HG03460 (cell line): ENCODE results near the gene CHAF1A.

Source experiments
- ATAC-seq: cut with Tn5 transposase; IDR thresholded peaks from one replicate; pipeline ENCODE4 v1.9.1; 2021; ENCODE audit not compliant: unreplicated experiment

CHAF1A gene, protein sequence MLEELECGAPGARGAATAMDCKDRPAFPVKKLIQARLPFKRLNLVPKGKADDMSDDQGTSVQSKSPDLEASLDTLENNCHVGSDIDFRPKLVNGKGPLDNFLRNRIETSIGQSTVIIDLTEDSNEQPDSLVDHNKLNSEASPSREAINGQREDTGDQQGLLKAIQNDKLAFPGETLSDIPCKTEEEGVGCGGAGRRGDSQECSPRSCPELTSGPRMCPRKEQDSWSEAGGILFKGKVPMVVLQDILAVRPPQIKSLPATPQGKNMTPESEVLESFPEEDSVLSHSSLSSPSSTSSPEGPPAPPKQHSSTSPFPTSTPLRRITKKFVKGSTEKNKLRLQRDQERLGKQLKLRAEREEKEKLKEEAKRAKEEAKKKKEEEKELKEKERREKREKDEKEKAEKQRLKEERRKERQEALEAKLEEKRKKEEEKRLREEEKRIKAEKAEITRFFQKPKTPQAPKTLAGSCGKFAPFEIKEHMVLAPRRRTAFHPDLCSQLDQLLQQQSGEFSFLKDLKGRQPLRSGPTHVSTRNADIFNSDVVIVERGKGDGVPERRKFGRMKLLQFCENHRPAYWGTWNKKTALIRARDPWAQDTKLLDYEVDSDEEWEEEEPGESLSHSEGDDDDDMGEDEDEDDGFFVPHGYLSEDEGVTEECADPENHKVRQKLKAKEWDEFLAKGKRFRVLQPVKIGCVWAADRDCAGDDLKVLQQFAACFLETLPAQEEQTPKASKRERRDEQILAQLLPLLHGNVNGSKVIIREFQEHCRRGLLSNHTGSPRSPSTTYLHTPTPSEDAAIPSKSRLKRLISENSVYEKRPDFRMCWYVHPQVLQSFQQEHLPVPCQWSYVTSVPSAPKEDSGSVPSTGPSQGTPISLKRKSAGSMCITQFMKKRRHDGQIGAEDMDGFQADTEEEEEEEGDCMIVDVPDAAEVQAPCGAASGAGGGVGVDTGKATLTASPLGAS

DNA sequence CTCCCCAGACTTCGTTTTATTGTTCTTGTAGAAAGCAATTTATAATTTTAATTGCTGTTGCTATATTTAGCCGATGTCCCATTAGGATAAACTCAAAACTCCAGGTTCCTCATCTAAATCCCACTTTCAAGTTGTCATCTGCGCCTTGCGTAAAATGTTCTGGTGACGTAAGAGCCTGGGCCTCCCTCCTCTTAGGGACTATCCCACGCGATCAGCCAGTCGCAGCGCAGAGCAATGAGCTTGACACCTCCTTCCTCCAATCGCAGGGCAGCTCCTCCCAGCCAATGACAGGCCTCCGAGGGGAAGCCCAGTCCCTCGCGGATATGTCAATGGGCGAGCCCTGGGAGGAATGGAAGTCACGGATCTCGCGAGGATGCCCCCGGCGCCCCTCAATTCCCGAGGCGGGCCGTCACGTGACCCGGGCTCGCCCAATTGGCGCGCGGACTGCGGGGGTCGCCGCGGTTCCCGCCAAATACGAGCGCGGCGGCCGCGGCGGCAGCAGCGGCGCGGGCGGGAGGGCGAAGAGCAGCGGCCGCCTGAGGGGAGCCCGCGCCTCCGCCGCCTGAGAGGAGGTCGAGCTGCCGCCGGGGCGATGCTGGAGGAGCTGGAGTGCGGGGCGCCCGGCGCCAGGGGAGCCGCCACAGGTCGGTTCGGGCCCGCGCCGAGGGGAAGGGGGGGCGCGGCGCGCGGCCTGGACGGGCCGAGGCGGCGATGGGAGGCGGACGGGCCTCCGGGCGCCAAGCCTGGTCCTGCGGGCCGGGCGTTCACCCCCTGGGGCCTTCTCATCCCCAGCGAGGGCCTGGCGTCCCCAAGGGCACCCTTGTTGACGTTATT is at the start of gene CHAF1A:
Gene CHAF1A, plus strand, starts transcription at position 470 of the 834 bp plus-strand sequence. Its CDS starts 123 bp downstream, at position 593.
- ATAC-seq, result peak; percentile 78

DNA sequence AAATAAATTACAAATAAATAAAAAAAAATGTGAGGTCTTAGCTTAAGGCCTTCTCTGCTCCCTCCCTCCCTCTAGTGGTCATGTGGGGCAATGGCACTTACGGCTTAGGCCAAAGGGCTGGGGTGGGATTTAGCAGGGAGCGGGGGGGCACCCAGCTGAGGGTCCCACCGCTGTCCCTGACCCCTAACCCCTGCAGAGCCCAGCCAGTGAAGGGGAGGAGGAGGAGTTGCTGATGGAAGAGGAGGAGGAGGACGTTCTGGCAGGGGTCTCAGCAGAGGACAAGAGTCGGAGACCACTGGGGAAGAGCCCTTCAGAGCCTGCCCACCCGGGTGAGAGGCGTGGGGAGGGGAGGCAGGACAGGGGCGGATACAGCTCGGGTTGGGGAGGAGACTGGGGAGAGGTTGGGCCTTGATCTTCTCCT is 49.7 kb upstream of the CHAF1A start:
- ATAC-seq, result no peak

DNA sequence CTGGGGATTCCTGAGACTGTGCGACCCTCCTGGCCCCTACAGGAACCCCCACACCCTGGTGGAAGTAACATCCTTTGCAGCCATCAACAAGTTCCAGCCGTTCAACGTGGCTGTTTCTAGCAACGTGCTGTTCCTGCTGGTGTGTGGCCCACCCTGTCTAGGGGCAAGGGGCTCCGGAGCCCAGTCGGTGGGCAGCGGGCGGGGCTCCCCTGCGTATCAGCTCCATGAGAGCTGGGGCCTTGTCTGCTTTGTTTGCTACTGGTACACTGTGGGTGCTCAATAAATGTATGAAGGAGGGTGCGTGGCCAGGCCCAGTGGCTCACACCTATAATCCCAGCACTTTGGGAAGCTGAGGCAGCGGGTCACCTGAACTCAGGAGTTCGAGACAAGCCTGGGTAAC is 48.2 kb upstream of the CHAF1A start:
- ATAC-seq, result no peak

DNA sequence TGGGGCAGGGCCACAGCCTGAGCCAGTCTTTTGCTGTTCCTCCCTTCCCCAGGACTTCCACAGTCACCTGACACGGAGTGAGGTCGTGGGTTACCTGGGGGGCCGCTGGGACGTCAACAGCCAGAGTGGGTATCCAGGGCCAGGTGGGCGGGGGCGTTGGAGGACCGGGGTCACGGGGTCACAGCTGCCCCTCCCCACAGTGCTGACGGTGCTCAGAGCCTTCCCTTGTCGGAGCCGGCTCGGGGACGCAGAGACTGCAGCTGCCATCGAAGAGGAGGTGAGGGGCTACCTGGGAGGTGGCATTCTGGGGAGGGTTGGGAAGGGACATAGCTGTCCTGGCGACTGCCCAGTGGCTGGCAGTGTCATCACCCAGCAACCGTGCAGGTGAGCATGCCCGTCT is 47.5 kb upstream of the CHAF1A start:
- ATAC-seq, result no peak

DNA sequence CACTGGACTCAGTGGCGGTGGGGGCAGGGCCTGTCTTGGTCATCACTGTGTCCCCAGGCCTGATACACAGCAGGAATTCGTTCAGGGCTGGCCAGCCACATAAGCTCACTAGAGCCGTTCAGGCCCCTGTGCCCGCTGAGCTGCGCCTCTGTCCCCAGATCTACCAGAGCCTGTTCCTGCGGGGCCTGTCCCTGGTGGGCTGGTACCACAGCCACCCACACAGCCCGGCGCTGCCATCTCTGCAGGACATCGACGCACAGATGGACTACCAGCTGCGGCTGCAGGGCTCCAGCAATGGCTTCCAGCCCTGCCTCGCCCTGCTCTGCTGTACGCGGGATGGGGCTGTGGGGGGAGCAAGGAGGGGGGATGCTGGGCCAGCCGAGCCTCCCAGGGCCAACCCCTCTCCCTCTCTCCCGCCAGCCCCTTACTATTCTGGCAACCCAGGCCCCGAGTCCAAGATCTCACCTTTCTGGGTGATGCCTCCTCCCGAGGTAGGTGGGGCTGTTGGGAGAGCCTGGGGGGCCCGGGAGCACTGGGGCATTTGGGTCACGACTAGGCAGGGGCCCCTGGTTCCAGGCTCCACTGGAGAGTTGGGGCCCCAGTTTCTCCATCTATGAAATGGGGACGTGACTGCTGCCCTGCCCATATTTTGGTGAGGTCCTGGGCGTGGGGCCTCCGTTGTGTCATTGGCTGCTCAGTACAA is 45.2 kb upstream of the CHAF1A start:
- no peak for ATAC-seq

DNA sequence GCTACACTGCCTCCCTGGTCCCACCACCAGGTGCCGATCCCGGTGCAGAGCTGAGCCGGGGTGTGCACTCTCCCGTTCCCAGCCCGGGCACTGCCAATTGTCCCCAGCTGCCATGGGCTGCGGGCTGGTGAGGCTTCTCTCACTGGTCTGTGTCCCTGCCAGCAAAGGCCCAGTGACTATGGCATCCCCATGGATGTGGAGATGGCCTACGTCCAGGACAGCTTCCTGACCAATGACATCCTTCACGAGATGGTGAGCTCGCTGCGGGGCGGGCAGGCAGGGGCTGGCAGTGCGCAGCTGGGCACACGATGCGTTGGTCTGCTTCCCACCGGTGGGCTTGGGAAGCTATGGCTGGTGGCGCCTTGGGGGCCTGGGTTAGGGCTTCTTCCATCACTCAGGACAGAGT is 44.5 kb upstream of the CHAF1A start:
- no peak for ATAC-seq

DNA sequence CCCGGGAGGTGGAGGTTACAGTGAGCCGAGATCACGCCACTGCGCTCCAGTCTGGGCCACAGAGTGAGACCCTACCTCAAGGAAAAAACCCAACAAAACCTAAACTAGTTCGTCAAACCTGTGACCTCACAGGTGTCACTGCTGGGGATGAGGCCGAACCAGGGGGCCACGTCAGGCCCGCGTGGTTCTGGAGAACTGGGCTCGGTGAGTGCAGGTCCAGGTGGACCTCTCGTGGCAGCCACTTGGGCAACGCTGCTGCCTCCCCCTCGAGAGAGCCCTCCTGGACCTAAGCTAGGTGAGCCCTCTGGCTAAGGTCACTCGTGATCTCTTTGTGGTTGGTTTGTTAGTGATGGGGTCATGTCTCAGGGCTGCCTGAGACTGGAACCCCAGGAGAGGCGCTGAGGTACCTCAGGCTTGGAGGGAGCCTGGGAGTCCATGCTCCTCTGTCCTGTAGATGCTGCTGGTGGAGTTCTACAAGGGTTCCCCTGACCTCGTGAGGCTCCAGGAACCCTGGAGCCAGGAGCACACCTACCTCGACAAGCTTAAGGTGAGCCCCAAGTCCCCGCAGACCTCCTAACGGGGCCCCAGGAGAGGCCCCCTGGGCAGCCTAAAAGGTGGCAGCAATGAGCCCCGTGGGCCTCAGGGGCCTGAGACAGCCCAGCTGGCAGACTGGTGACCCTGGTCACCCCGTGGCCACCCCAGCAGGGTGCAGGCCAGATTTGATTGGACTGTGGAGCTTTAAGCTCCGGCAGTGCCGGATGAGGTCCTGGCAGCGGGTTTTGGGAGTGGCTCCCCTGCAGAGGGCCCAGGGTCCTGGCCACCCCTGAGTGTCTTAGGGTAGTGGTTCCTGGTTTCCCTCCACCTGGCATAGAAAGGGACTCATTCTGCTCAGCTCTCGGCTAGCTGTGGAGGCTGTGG is 43.5 kb upstream of the CHAF1A start:
- ATAC-seq, result no peak

DNA sequence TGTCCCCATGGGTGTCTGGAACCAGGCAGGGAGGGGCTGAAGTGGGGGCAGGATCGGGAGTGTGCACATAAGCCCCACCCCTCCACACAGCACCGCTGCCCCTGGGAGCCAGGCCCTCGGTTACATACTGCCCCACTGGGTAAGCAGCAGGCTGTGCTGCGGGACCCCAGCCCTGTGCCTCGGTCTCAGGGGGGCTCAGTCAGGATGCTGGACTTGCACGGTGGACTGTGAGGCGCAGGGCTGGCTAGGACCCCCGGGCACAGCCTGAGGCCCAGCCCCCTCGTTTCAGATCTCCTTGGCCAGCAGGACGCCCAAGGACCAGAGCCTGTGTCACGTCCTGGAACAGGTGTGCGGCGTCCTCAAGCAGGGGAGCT is 42.8 kb upstream of the CHAF1A start:
- no peak for ATAC-seq

DNA sequence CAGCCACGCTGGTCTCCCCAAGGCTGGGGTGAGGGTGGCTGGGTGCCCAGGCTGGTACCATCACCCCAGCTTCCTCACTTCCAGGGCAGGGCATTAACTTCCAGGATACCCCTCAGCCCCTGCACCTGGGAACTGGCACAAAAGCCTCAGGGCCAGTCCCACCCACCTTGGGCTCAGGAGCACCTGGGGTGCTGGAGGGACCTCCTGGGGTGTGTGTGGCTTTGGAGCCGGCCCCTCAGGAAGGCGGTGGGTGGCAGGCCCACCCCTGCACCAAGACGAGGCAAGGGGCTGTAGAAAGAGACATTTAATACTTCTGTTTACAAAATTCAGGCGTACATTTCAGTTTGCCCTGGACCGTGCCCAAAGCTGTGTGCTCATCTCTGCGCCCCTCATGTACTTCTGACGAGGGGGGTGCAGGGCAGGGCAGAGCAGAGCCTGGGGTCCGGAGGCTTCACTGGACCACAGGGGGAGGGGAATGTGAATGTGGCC is 42.3 kb upstream of the CHAF1A start:
- no peak for ATAC-seq

DNA sequence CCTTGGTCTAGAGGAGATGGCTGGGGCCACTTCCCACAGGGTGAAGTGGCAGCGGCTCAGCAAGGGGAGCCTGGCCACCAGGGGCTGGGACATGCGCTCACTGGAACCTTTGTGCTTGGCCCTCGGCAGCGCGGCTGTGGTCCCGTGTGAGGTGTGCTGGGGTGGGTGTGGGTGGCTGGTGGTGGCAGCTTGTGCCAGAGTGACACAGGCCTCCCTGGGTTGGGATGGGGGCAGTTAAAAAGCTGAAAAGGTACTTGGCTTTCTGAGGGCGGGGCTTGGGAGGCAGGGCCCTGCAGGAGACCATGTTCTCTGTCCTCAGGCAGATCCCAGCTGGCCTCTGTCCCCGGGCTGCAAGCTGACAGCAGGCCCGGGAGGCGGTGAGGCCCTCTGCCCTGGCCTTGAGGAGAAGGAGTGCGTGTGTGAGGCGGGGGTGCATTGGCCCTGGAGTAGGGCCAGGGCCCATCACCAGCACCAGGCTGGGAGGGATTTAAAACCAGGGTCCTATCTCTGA is 41.7 kb upstream of the CHAF1A start:
- ATAC-seq, result no peak

DNA sequence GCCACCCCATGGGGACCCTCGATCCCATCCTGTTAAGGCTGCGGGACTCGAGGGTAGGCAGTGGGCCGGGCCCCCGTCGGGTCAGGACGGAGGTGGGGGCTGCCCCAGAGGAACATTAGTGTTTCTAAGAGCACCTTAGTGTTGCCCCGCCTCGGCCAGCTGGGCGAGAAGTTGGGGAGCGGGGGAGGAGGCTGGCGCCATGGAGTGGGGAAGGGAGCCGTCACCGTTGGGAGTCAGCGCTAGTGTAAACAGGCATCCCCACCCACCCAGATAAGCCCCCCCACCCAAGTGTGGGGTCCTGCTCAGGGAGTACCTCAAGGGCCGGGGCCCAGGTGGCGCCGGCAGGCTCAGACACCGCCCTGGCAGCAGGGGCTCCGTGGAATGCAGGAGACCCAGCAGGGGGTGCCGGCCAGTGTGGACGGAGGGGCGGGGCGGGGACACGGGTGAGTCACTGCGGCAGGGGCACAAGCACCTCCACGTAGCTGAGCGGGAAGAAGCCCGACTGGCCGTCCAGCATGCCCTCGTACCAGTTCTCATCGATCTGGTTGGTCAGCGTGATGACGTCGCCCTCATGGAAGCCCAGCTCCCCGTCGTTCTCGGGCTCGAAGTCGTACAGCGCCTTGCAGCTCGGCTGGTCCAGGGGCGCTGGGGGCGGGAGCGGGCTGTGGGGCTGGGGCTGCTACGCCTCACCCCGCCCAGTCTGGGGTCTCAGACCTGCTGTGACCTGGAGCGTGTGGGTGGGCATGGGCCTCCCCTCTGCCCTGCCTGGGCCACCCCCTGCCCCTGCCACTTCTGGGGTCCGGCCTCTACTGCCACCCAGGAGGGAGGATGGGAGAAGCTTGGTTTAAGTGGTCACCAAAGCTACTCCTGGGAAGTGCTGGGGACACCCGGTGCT is 41.0 kb upstream of the CHAF1A start:
- no peak for ATAC-seq

DNA sequence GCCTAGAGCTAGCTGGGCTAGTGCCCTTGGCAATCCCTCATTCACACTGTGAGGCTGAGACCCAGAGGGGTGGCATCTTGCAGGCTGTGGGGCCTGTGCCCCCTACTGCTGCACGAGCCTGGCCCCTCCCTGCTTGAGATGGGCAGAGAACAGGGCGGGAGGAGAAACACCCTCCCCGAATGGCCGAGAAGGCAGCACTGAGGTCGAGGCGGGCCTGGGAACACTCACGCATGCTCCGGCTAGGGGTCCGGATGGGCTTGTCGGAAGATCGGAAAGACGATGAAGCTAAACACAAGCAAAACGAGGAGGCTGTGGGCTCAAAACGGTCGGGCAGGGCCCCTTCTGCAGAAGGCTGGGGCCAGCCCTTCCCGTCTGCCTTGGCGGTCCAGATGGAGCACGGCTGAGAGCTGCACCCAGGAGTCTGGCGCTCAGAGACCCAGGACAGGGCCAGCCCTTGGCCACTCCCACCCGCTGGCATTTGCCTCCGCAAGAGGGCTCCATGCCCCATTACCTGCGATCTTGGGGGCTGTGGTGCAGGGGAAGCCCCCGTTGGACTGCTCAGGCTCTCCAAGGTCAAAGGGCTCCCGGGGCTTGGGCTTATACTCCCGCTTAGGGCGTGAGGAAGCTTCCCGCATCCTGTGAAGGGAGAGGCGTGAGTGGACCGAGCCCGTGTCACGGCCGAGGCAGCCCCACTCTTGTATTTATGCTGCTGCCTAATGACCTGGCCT is 40.2 kb upstream of the CHAF1A start:
- ATAC-seq, result no peak

DNA sequence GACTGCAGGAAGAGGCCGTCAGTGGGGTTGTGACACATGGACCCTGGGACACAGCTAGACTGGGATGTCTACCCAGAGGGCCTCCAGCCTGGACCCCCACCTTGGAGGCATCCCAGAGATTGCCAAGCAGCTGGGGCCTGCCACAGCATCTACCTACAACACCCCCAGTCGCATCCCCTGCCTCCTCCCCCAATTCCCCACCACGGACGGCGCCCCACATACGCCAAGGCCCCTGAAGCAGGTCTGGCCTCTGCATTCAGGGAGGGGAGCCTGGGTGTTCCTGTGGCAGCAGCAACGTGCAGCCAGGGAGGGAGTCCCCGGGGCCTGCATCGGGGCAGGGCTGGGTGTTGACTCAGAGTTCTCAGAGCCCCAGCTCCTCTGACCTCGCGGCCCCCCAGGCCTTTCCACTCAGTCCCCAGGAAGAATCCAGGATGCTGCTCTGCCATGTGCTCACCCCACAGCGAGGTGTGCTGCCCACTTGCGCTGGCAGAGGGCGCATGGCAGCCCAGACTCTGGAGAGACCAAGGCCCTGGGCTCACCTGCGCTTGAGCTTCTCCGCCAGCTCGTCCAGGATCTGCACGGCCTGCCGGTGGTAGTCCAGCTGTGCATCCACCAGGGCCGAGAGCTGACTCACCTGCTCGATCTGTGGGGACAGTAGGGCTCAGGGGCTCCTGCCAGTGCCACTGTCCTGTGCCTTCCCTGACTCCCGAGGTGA is 39.5 kb upstream of the CHAF1A start:
- no peak for ATAC-seq

DNA sequence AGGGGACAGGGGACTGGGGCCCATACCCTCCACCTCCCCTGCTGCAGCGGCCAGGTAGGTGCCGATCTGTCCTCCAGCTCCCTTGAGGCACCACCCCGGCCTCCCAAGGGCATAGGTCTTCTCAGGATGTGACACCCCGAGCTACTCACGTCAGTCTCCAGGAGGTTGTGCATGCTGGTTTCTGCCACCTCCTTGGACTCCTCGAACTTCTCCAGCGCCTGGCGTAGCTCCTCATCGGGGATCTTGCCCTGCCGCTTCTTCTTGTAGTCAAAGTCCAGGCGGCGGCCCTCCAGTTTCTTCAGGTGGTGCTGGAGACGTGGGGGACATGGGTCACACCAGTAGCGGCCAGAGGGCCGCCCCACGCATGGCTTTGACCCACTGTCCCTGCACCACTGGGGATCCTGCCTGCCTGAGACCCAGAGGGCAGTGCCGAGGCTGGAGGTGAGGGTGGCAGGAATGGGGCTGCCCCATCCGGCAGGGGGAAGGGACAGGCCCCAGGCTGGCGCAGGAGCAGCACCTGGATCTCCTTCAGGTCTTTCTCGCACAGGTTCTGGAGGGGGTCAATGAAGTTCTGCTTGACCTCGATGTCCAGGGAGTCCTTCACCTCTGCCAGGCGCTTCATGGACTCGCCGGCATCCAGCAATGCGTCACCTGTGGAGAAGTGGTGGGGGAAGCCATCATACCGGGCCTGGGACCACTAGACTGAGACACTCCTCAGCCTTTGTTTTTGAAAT is 38.7 kb upstream of the CHAF1A start:
- ATAC-seq, result no peak

DNA sequence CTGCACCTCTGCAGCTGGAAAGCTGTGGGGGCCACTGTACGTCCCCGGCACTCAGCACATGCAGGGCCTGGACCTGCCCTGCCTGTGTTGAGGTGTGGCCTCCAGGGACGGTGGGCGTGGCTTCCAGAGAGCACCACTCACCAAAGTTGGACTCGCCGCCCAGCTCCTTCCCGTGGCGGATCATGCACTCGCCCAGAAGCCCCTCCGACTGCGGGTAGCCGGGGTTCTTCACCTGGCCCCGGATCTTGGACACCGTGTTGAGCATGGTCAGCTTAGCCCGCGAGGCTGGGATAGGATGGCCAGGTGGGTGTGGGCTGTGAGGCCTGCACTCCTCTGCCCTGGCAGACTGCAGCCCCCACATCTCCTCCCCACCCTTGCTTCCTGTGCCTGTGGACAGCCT is 37.1 kb upstream of the CHAF1A start:
- no peak for ATAC-seq
